GM13976 (cell line): ENCODE measurements around the gene FGF2.

Experiments
- DNase-seq: peaks from one replicate; pipeline ENCODE4 v3.0.0; 2012; ENCODE audit warnings: low spot score
- in situ Hi-C: fragments of 300-500 bp; cut with MboI; formaldehyde crosslinking; loops from one replicate; pipeline ENCODE4 v1.12.0; 2022; ENCODE audit warnings: low sequenced_read_pairs, mixed read lengths, inconsistent platforms; ENCODE audit not compliant: unreplicated experiment
- TF ChIP-seq, protein P1 (sequence below): IDR thresholded peaks from 2 replicates; pipeline ENCODE4 v1.5.1; 2012; ENCODE audit warnings: borderline replicate concordance, mild to moderate bottlenecking; ENCODE audit not compliant: insufficient read depth; ENCODE audit errors: extremely low read depth, missing control alignments, control extremely low read depth

Gene FGF2

DNA sequence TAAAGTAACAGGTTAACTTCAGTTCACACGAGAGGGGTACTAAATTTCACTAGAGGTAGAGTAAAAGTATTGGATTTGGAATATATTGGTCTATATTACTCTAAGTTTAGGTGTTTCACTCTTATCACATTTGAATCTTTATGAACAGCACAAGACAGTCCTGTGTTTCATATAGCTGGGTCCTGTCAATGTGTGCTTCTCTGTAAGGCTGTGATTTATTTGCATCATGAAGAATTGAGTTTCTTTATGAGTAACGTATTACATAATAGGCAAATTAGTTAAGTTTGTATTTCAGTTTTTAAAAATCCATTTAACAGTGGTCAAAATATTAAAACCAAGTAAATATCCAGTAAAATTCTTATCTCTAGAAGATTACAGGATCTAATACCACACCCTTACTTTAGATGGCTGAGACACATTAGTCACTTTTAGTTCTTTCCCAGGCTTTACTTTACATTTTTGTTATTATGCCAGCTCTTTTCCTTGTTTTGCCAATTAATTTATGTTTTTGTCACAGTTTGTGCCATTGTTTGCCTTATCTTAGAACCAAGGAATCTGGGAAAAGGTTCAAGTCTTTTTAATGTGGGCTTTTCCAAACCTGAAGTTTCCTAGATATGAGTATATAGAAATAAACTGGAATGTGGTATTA lies 63.6 kb downstream of the FGF2 start:
- TF ChIP-seq, protein P1, sequence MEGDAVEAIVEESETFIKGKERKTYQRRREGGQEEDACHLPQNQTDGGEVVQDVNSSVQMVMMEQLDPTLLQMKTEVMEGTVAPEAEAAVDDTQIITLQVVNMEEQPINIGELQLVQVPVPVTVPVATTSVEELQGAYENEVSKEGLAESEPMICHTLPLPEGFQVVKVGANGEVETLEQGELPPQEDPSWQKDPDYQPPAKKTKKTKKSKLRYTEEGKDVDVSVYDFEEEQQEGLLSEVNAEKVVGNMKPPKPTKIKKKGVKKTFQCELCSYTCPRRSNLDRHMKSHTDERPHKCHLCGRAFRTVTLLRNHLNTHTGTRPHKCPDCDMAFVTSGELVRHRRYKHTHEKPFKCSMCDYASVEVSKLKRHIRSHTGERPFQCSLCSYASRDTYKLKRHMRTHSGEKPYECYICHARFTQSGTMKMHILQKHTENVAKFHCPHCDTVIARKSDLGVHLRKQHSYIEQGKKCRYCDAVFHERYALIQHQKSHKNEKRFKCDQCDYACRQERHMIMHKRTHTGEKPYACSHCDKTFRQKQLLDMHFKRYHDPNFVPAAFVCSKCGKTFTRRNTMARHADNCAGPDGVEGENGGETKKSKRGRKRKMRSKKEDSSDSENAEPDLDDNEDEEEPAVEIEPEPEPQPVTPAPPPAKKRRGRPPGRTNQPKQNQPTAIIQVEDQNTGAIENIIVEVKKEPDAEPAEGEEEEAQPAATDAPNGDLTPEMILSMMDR: no peak
- in situ Hi-C loops: no loop called here
- DNase-seq: no peak

DNA sequence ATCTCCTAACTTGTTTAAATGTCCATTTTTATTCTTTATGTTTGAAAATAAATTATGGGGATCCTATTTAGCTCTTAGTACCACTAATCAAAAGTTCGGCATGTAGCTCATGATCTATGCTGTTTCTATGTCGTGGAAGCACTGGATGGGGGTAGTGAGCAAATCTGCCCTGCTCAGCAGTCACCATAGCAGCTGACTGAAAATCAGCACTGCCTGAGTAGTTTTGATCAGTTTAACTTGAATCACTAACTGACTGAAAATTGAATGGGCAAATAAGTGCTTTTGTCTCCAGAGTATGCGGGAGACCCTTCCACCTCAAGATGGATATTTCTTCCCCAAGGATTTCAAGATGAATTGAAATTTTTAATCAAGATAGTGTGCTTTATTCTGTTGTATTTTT lies 68.2 kb downstream of the FGF2 start:
- in situ Hi-C loops: no loop called here
- TF ChIP-seq, protein P1: no peak
- DNase-seq: no peak

DNA sequence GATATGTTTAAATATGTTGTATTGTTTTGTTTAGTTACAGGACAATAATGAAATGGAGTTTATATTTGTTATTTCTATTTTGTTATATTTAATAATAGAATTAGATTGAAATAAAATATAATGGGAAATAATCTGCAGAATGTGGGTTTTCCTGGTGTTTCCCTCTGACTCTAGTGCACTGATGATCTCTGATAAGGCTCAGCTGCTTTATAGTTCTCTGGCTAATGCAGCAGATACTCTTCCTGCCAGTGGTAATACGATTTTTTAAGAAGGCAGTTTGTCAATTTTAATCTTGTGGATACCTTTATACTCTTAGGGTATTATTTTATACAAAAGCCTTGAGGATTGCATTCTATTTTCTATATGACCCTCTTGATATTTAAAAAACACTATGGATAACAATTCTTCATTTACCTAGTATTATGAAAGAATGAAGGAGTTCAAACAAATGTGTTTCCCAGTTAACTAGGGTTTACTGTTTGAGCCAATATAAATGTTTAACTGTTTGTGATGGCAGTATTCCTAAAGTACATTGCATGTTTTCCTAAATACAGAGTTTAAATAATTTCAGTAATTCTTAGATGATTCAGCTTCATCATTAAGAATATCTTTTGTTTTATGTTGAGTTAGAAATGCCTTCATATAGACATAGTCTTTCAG lies 68.8 kb downstream of the FGF2 start:
- in situ Hi-C loops: no loop called here
- no peak for DNase-seq
- TF ChIP-seq, protein P1: no peak

DNA sequence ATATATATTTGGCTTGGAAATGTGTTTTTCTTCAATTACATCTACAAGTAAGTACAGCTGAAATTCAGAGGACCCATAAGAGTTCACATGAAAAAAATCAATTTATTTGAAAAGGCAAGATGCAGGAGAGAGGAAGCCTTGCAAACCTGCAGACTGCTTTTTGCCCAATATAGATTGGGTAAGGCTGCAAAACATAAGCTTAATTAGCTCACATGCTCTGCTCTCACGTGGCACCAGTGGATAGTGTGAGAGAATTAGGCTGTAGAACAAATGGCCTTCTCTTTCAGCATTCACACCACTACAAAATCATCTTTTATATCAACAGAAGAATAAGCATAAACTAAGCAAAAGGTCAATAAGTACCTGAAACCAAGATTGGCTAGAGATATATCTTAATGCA lies 69.6 kb downstream of the FGF2 start:
- no peak for DNase-seq
- TF ChIP-seq, protein P1: no peak
- in situ Hi-C loops: no loop called here

DNA sequence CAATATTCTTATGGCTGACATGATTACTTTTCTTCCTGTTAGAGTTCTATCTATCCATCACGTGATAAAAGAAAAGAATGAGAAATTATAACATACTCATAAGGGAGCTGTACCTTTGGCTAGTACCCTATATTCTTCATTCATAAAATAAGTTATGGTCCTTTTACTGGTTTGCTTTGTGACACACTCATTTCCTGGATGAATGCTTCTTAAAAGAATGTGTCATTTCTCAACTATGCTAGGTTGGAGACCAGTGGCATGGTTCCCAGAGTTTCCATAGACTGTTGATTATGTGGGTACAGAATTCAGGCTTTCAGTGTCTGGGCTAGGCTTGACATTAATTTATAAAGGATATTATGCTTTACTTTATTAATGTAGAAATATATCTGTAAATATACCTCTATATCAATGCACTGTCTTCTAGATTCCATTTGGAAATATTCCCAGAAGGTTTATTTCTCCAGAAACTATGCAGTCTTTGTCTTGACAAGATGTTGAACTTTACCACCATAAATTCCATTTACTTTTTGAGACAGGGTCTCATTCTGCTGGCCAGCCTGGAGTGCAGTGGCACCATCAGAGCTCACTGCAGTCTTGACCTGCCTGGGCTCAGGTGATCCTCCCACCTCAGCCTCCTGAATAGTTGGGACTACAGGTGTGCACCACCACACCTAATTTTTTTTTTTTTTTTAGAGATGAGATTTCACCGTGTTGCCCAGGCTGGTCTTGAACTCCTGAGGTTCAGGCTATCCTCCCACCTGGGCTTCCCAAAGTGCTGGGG lies 71.9 kb downstream of the FGF2 start:
- TF ChIP-seq, protein P1: no peak
- in situ Hi-C loops: no loop called here
- DNase-seq: no peak

DNA sequence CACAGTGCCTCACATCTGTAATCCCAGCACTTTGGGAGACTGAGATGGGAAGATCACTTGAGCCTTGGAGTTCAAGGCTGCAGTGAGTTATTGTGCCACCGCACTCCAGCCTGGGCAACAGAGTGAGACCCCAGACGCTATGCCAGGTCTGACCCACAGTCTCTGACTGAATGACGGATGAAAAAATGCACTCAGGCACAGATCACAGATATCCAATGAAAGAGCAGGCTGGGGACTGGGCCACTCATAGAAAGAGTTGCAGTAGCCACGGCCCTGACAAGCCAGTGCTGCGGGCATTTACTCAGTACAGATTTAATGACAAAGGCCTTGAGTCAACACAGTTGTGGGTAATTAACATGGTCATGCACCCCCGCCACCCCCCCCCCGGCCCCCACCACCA lies 73.1 kb downstream of the FGF2 start:
- DNase-seq: no peak
- TF ChIP-seq, protein P1: no peak
- in situ Hi-C loops: loop anchor here (25.0 kb wide), 1 partner anchor 287 kb away; the partner anchor contains the start of gene IL21
